Measurements from ENCODE around the gene RPGRIP1L. TPM values are rescaled to one million over a fixed set of nuclear protein-coding genes. Genes with fewer than 3 reads are reported as not detected.

Gene RPGRIP1L
- total RNA-seq, 1 donor from 2014 or later, result 21.4 TPM

DNA sequence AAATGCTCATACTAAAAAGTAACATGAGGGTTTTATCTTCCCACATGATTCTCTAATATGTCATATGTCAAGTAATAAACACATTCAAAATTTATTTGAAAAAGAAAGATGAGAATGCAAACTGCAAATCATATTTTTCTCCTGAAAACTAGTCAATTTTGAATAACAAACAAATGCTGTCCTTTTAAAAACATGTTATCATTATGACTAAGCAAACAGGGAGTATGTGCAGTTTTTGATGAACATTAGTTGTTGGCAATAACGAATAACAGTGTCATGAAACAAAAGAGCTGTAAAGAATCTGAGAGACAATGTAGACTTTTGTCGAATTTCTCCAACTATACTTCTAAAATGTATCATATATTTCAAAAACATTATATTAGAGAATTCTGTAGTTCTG, 34.8 kb downstream of the RPGRIP1L start:
- Mint-ChIP-seq H3K9me3 (no peaks in the 10 kb centered on the region), H3K4me3 (no peak overlapping the region), H3K4me1 (ENCODE audit: unreplicated experiment) (peaks cover 4% of the 10 kb centered on the region), H3K36me3 (peaks cover 7% of the 10 kb centered on the region), H3K27ac (no peak overlapping the region), H3K27me3 (no peaks in the 10 kb centered on the region)
- no peak for DNase-seq (ENCODE audit: extremely low spot score, unreplicated experiment)
- TF ChIP-seq, protein P1, sequence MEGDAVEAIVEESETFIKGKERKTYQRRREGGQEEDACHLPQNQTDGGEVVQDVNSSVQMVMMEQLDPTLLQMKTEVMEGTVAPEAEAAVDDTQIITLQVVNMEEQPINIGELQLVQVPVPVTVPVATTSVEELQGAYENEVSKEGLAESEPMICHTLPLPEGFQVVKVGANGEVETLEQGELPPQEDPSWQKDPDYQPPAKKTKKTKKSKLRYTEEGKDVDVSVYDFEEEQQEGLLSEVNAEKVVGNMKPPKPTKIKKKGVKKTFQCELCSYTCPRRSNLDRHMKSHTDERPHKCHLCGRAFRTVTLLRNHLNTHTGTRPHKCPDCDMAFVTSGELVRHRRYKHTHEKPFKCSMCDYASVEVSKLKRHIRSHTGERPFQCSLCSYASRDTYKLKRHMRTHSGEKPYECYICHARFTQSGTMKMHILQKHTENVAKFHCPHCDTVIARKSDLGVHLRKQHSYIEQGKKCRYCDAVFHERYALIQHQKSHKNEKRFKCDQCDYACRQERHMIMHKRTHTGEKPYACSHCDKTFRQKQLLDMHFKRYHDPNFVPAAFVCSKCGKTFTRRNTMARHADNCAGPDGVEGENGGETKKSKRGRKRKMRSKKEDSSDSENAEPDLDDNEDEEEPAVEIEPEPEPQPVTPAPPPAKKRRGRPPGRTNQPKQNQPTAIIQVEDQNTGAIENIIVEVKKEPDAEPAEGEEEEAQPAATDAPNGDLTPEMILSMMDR (conservative IDR thresholded peaks at IDR 0.05), result no peak

DNA sequence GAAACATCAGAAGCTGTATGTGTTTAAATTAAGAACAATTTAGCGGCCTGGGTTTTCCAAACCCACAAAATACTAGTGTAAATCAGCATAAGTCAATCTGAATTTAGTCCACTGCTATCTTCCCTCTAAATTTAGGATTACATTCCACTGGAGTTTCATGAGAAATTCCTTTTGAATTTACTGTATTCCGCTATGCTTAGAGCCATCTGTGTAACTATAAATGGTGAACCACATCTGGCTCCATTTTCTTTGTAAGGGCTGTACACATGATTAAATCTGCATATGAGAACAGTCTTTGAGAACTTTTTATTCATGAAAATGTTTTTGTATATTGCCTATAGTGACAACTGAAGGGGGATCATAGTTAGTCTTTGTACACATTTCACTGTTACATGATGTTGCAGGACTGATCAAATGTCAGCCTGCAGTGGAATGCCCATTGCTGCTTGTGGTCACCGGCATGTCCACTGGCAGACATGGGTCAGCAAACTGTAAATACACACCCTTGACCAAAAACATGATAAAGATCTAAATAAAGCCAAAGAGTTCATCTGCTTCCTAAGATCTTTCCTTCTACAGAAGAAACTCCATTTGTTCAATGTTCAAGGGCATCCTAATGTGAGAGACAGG, 36.8 kb downstream of the RPGRIP1L start:
- no peaks in the 10 kb centered on the region for H3K9me3 Mint-ChIP-seq
- H3K36me3 Mint-ChIP-seq, result peaks cover 4% of the 10 kb centered on the region
- no peaks in the 10 kb centered on the region for H3K27me3 Mint-ChIP-seq
- H3K4me3 Mint-ChIP-seq, result no peak overlapping the region
- no peak for DNase-seq (ENCODE audit: extremely low spot score, unreplicated experiment)
- TF ChIP-seq, protein P1 (conservative IDR thresholded peaks at IDR 0.05), result no peak
- H3K4me1 Mint-ChIP-seq (ENCODE audit: unreplicated experiment), result peaks cover 5% of the 10 kb centered on the region
- no peak overlapping the region for H3K27ac Mint-ChIP-seq

DNA sequence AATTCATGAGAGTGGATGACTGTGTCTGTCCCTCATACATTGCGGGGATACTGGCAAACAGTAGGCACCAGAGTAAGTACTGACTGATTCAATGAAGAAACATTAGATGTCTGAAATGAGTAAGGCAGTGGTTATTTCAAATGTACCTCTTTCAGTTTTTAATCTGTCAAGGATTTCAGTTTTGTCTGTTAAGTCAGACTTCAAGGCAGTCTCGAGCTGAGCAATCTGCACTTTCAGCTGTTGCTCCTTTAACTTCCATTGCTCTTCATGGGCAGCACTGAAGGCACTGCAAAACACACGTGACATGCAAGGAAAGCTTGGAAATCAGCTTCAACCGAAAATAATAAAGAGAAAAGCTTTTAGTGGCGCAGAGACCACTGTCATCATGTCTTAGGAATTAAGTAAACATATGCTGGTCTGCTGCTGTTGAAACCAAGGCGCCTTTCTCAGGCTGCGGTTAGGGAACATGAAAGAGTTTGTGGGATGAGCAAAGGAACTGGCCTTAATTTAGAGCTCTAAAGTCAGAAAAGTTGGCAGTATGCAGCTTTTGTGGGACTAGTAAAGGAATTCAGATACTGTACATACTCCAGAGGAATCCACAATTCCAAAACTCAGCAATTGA, 38.8 kb downstream of the RPGRIP1L start:
- Mint-ChIP-seq H3K27me3 (no peaks in the 10 kb centered on the region), H3K4me3 (no peak overlapping the region), H3K4me1 (ENCODE audit: unreplicated experiment) (peaks cover 9% of the 10 kb centered on the region), H3K36me3 (peaks cover 3% of the 10 kb centered on the region), H3K27ac (no peak overlapping the region), H3K9me3 (no peaks in the 10 kb centered on the region)
- TF ChIP-seq, protein P1 (conservative IDR thresholded peaks at IDR 0.05), result no peak
- no peak for DNase-seq (ENCODE audit: extremely low spot score, unreplicated experiment)

DNA sequence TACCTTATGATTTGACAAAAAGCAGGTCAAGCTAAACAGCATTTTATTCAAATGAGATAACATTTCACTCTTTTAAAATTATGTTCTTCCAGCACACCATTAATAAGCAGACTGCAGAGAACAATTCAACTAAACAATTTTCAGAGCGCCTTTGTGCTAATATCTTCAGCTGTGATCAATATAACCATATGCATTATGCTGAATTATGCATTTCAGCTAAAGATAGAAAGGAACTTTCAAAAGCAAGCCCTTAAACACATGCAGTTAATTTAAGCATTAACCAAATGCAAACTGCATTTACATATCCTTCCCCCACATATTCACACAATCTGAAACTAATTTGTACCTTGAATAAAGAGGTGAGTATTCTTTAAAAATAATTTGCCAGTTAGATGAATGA, 41.6 kb downstream of the RPGRIP1L start:
- H3K27ac Mint-ChIP-seq, result no peak overlapping the region

DNA sequence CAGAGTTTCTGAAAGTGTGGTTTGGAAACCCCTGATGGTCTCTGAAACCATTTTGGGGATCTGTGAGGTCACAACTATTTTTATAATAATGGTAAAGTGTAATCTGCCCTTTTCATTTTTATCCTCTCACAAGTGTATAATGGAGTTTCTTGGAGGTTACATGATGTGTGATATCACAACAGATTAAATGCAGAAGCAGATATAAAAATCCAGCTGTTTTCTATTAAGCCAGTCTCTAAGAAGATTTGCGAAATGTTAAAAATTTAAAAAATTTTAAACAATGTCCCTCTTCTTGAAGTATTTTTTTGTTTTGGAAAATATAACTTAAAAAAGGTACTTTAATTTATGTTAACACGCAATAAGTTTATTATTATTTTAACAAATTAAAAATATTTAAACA, 48.7 kb downstream of the RPGRIP1L start:
- TF ChIP-seq, protein P1 (conservative IDR thresholded peaks at IDR 0.05), result no peak
- Mint-ChIP-seq H3K36me3 (peaks cover 26% of the 10 kb centered on the region), H3K27ac (no peak overlapping the region), H3K4me1 (ENCODE audit: unreplicated experiment) (peaks cover 7% of the 10 kb centered on the region), H3K4me3 (no peak overlapping the region), H3K9me3 (no peaks in the 10 kb centered on the region), H3K27me3 (no peaks in the 10 kb centered on the region)
- DNase-seq (ENCODE audit: extremely low spot score, unreplicated experiment), result no peak

More for the DNA sequence above, 41.6 kb downstream of the RPGRIP1L start:
- no peaks in the 10 kb centered on the region for H3K9me3 Mint-ChIP-seq
- TF ChIP-seq, protein P1 (conservative IDR thresholded peaks at IDR 0.05), result no peak
- peaks cover 3% of the 10 kb centered on the region for H3K36me3 Mint-ChIP-seq
- H3K4me1 Mint-ChIP-seq (ENCODE audit: unreplicated experiment), result peaks cover 9% of the 10 kb centered on the region
- no peak for DNase-seq (ENCODE audit: extremely low spot score, unreplicated experiment)
- H3K27me3 Mint-ChIP-seq, result no peaks in the 10 kb centered on the region
- no peak overlapping the region for H3K4me3 Mint-ChIP-seq

All from type B pancreatic cell (in vitro differentiated cells).